NCI-H2029 (cell line): Measurements from ENCODE around the gene ARL15.
"Not testable (repeated sequence)": the region's sequence is repeated elsewhere in the genome, so short reads cannot be mapped to it uniquely, and the experiment has no call there.

ENCODE experiments used
- DNase-seq: peaks from one replicate; lab custom pipeline; 2025; lab: John Stamatoyannopoulos, UW

The ARL15 gene

DNA sequence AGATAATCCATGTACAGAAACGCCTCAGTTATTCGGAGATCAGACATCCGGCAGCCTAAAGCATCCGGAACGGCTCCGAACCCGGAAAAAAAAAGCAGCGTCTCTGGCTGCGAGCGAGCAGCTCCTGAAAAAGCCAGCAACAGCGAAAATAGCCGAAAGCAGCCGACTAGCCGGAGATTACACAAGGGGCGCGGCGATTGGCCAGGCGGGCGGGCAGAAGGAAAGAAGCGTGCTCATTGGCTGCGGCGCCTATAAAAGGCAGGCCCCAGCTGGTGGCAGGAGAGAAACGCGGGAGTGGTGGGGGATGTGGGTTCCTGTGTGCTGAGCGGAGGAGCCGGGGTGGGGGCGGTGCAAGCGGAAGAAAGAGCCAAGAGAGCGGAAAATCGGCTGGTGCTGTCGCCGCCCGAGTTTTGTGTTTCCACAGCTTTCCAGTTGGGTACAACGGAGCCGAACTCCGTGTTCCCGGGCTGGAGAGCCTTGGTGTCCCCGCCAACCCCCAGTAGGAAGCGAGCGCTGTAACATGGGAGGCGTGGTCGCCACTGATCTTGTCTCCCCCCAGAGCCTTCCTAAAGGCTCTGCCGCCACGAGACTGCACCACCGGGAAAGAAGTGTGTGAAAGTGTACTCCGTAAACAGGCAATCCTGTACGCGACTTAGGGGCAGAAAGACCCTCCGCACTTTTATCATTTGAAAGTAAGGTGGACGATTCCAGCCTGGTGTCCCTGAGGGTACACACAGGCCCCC is at the start of gene ARL15:
Gene ARL15, minus strand, starts transcription at position 141 of the 743 bp plus-strand sequence.
- peak; percentile 97 for DNase-seq

DNA sequence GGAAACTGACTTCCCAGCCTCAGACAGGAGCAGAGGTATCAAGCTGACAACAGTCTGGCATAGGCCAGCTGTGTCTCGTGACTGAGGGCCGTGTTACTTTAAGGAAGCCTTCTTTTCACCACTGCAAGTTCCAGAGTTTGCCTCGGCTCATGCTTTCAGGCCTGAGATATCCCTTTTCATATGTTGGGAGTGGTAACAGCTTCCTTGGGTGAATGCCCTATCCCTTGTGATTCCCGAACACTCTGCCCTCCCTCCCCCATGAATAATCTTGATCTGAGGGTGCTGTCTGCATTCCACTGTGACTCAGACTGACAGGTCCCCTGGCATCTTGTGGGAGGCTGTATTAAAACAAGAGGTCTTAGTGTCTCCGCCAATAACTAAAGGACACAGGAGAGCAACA is 49.7 kb upstream of the ARL15 start:
- no peak for DNase-seq

DNA sequence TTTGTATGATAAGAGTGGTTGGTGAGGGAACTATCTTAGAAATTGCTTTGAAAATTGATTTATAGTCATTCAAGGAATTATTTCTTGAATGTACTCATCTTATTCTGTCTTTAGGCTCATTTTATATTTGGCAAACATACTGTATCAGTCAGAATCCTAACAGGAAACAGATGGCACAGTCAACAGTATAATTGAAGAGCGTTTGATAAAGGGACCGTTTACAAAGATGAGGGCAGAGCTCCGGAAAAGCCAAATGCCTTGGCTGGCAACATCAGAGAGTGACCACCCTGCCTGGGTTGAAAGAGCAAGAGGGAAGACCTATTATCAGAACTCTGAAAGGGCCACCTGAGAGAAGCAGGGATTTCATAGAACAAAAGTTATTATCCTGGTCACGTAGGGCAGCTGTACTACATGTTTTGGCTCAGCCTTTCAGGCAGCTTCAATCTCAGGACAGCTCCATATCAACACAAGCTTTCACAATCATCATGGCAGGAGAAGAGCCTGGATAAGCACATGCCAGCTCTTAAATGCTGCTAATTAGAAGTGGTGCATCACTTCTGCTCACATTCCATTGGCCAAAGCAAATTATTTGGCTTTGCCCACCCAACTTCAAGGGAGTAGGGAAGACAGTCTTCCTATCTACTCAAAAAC is 47.2 kb upstream of the ARL15 start:
- DNase-seq = peak; percentile 17

DNA sequence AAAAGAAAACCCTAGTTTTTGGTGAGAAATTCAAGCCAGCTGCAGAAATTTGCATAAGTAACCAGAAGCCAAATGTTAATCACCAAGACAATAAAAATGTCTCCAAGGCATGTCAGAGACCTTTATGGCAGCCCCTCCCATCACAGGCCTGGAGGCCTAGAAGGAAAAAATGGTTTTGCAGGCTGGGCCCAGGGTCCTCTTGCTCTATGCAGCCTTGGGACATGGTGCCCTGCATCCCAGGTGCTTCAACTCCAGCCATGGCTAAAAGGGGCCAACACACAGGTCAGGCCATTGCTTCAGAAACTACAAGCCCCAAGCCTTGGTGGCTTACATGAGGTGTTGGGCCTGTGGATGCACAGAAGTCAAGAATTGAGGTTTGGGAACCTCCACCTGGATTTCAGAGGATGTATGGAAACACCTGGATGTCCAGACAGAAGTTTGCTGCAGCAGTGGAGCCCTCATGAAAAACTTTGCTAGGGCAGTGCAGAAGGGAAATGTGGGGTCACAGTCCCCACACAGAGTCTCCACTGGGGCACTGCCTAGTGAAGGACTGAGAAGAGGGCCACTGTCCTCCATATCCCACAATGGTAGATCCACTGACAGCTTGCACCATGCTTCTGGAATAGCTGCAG is 43.7 kb upstream of the ARL15 start:
- DNase-seq = not testable (repeated sequence)

DNA sequence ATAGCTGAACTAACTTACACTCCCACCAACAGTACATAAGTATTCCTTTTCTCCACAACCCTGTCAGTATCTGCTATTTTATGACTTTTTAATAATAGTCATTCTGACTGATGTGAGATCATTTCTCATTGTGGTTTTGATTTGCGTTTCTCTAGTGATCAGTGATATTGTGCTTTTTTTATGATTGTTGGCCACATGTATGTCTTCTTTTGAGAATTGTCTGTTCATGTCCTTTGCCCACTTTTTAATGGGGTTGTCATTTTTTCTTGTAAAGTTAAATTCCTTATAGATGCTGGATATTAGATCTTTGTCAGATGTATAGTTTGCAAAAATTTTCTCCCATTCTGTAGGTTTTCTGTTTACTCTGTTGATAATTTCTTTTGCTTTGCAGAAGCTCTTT is 42.2 kb upstream of the ARL15 start:
- not testable (repeated sequence) for DNase-seq

DNA sequence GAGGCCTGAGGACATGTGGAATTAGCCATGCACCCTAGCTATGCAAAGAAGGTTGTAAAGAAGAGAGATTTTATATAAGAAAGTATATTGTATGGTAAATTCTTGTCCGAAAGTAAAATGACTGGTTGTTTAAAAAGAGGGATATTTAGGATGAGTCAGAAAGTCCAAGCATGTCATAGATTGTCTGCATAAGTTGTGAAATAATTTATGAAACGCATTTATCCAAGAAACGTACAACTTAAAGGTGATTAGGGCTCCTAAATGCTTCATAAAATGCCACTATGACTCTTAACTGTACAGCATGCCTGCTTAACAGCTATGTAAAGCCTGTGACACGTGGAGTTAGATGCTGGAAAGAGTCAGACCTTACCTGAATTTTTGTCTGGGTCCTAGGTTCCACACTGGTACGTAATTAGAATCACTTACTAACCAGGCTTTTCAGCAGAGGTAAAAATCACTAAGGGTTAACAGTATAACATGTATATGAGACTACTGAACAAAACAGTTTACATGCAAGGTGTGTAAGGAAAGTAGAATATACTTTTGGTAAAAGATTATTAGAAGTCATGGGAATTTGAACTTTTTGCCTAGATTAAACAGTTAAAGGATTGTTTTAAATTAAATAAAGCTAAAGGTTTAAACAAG is 37.0 kb upstream of the ARL15 start:
- no peak for DNase-seq

DNA sequence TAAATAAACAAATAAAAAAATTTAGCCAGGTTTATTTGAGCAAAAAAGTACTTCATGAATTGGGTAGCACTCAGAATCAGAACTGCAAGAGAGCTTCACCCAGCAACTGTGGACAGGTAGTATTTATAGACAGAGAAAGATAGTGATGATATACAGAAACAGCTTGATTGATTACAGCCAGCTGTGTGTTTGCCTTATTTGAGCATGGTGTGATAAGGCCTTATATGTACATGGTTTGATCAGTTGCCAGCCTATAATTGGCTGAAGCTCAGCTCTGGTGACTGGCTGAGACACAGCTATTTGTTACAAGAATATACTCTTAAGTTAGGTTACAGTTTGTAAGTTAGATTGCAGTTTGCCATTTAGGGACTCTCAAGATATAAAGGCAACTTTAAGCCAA is 34.3 kb upstream of the ARL15 start:
- peak; percentile 26 for DNase-seq

DNA sequence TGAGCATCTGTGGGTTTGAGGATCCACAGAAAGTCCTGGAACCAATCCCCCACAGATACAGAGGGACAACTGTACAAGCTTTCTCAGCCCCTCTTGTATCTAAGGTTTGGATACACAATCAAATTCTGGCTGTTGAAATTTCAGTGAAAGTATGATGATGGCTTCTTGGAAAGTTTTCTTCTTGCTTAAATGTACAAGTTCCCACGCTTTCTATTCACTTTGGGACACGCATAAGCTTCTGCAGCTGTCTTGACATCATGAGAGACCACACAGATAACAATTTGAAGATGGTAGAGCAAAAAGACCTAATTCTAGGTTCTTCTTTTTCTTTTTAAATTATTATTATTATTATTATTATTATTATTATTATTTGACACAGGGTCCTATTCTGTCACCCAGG is 31.6 kb upstream of the ARL15 start:
- DNase-seq = no peak

DNA sequence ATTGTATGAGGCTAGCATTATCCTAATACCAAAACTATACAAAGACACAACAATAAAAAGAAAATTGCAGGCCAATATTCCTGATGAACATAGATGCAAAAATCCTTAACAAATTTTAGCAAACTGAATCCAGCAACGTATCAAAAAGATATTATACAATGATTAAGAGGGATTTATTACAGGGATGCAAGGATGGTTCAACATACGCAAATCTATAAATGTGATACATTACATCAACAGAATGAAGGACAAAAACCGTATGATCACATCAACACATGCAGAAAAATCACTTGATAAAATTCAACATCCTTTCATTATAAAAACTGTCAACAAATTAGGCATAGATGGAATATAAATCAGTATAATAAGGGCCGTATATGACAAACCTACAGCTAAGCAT is 27.1 kb upstream of the ARL15 start:
- no peak for DNase-seq

DNA sequence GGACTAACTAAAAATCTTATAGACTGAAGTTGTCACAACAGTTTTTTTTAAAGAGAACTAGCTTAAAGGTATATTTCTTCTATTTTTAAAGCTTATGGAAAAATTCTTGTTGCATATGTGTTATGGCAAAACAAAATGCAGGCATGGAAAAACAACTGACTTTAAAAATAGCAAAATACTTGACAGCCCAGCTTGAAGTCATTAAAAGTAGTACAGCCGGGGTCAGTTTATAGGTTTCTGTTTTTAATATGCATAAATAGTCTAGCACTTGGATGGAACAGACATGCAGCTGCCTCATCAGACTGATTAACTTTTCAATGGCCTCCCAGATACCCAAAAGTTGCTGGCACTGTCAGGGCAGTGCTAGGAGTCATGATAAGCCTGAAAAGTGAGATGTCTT is 22.3 kb upstream of the ARL15 start:
- no peak for DNase-seq

DNA sequence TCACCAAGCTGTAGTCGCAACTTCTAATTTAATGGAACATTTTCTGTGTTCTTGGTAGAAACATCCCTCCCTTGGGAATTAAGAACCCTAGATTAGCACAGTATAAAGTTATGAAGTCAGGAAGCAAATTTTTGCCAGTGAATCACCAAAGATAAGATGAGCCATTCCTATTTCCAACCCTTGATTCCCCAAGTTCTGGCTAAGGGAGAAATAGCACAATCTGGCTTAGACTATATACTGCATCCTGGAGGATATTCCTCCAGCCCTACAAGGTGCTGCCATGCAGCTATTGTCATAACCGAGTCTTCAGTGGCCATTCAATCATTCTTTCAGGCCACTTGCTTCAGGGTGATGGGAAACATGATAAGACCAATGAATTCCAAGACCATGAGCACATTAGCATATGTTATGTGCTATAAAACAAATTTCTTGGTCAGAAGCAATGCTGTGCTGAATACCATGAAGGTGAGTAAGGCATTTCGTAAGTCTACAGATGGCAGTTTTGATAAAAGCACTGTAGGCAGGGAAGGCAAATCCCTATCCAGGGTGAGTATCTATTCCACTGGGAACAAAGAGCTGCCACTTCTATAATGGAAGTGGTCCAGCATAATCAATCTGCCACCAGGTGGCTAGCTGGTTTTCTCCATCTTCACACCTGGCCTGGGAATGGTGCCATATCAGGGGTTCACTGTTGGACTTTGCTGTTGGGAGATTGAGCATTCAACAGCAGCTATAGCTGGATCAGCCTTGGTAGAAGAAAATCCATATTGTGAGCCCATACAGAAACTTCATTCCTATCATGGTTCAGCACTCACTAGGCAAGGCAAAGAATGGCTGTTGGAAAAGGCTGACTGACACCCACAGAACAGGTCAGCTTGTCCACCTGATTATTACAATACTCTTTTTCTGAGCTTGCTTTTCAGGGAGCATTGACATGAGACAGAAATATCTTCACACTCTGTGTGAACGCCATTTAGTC is 19.6 kb upstream of the ARL15 start:
- DNase-seq = peak; percentile 29

DNA sequence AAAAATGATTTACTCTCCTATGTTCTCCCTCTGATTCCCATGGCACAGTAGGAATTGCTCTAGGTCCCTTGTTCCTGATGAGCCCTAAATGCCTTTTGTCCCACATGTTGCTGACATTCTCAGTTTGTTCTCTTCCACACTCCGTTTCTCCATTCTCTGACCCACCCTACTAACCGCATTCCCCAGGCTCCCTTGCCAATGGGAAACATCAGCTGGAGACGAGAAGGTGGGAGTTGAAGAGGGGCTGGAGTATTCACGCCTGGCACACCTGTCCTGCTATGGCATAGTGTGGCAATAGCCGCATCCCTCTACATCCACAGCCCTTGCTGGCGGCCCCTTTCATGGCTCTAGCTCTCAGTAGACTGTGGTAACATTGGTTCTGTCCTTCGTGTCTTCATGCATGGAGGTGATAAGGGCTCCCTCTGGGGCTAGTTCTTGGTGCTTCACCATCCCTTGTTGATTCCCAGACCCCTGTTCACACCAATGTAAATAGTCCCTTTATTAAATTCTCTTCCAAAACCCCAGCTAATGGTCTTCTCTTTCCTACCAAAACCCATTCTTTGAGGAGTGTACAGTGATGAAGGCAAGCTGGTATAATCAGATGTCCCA is 16.4 kb upstream of the ARL15 start:
- no peak for DNase-seq

DNA sequence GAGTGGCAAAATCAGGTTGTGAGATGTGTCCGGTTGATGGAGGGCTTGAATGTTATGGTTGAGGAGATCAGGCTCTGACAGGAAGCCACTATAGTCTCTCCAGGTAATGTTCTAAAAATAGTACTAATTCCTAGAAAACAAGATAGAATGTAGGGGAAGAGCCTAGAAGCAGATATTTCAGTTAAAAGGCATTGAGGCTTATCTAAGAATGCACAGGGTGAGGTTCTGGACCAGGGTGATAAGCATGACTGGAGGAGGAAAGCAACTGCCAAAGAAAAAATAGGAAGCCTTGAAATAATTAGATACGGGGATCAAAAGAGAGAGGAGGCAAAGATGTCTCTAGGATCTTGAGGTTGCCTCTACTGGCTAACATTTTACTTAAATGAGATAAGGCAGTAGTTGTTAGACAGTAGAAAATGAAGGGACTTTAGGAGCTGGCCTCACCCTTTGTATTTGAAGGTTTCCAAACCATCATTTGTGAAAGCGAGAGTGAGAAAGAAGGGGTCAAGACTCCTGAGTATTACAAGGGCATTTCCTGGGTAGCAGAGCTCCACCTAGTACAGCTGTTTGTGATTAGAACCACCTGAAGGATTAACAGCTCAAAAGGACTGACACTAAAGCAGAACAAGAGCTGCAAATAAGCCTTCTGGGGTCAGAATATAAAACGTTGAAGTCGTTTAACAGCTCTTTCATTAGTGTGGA is 15.4 kb upstream of the ARL15 start:
- DNase-seq = no peak

DNA sequence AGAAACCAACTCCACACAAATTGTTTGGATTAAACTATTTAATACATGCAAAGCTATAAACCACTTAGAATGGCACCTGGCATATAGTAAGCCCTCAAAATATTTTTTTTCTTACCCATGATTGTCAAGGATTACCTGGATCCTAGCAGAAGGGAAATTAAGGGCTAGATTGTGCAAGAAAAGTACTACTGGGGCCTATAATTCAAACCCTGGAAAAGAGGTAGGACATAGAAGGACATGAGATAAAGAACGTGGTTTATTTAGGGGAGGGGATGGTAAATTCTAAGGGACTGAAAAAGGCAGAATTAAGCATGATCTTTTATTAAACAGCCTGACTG is 14.9 kb upstream of the ARL15 start:
- no peak for DNase-seq

DNA sequence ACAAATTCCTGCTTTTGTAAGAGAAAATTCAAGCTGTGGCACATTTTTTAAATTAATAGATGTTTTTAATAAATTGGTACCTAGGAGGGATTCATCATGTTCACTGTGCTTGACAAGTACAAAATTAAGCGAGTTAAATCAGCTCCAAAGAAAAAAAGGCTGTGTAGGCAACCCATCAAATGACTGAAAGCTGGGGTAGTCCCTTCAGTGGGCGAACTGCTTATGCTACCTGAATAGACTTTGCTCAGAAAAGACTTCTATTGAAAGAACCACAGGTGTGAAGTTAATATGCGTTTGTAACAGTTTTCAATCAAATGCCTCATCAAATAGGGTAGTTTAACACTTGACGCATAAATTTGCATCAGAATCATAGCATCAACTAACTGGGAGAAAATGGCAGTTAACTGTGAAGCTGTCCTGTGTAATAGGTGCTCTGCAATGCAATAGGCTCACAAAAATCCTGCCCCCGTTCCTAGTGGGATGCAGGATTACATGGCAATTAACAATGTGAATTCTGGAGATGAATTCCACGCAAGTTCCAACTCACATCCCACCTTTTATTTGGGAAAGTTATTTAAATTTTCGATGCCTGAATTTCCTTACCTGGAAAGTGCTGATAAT is 14.4 kb upstream of the ARL15 start:
- DNase-seq = no peak

DNA sequence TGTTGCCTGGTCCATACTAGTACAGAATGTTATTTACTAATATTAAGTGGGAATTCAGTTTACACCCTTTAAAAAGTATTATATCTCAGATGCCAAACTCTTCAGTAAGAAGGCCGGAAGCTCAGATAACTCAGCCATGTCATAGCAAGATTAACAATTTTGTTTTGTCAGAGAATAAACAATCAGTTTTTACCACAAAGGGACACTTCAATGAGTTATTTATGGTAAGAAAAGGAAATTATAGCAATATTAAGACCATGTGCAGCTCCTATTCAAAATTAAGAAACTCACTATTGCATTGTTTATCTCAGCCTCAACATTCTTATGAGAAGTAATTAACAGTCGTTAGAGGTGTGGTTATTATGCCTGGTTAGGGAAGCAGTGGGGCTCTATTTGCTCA is 13.1 kb upstream of the ARL15 start:
- DNase-seq = no peak

DNA sequence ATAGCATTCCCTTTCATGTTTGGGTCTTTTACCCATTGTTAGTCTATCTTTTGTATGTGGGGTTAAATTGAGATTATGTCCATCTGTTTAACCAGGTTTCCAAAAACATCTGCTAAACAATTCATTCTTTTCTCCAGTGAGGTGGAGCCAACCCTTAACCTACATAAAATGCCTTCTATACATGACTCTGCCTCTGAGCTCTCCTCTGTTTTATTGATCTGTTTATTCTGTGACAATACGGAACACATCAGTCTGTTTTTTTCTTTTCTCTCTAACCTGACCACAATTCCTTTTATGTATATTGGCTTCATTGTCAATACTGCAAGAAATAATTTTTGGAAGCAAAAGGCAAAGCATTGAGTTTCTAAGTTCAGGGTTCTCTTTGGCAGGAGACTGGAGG is 9.9 kb upstream of the ARL15 start:
- no peak for DNase-seq

DNA sequence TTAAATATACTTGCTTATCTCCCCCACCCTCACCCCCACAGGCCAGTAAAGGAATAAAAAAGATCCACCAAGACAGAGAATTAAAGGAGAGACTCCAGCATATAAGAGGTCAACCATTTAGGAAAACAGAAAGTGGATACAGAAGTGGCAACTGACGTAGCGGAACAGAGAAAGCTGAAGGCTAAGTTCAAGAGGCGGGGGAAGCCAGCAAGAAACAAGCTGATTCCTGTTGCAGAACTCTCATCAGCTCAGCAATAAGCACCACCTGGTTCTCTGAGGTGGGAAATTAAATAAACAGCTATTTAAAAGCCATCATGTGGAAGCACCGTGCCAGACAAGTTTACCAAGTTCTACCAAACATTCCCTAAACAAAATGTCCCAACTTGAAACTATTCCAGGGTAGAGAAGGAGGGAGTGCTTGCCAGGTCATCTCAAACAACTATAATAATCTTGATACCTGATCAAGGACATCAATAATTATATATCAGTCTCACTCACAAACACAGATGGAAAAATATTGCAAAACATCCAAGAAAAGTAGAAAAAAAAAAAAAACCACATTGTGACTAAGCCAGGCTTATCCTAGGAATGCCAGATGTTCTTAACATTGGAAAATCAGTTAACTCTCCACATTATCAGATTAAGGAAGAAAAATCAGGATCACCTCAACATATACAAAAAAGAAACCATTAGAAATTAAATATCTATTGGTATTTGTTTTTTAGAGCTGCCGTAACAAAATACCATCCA is 7.3 kb upstream of the ARL15 start:
- no peak for DNase-seq

DNA sequence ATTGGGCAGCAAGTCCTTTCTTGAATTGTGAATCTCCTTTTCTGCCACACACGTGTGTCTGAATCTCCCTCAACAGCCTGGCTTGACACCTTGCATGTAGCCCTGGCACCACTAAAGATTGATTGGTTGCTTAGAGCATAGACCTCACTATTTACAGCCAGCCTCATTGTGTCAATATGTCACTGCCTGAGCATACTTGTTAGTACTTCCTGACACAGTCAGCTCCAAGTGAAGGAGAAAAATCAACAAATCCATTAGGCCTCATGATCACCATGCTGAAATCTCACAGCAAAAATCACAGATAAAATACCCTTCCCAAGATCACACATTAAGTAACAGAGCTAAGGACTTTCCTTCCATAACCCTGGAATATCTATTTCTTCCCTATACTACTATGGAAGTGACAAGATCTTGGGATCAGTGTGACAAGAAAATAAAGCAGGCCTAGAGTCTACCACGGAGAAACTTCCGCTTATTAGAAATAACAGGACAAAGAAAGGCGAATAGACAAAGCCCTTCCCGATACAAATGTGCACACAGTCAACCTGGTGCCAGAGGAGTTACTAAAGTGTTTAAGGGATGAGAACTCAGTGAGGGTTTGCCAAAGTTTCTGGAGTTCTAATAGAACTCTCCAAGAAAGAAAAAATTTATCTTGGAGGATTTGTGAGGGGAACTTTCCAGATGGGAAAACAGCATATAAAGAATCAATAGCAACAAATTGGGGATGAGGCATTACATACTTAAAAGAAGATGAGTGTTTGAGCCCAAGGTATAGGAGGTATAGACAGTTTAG is 5.6 kb upstream of the ARL15 start:
- DNase-seq = peak; percentile 54
